HL-60 (cell line): ENCODE results near the gene TMEM266.

Experiments
- GABPA ChIP-seq: IDR thresholded peaks from 2 replicates; pipeline ENCODE4 v1.6.1; 2012; ENCODE audit warnings: low read depth
- POLR2AphosphoS5 ChIP-seq: IDR thresholded peaks from 2 replicates; pipeline ENCODE4 v1.6.1; 2012; ENCODE audit warnings: low read depth
- TF ChIP-seq, protein P1 (sequence below): IDR thresholded peaks from one replicate; pipeline ENCODE4 v1.5.1; 2011; ENCODE audit warnings: low read length, control low read depth, inconsistent platforms; ENCODE audit not compliant: insufficient read depth
- TF ChIP-seq, protein P2 (sequence below): IDR thresholded peaks from 2 replicates; pipeline ENCODE4 v1.6.1; 2012; ENCODE audit warnings: low read depth; ENCODE audit not compliant: insufficient replicate concordance

DNA sequence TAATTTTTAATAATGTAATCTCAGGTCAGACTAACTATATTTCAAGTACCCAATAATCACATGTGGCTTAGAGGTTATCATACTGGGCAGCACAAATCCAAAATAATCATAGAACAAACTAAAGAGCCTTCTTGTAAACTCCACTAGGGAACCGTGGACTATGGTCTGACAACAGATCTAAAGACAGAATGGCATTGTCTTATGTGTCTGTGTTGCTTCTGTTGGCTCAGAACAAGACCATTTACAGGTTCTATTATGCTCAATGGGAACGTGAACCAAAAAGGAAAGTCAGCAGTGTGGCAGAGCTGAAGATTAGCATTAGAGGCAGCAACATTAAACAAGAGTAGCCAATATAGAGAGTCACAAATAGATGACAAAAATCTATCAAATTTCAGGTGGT, 176.6 kb downstream of the TMEM266 start:
- TF ChIP-seq, protein P1, sequence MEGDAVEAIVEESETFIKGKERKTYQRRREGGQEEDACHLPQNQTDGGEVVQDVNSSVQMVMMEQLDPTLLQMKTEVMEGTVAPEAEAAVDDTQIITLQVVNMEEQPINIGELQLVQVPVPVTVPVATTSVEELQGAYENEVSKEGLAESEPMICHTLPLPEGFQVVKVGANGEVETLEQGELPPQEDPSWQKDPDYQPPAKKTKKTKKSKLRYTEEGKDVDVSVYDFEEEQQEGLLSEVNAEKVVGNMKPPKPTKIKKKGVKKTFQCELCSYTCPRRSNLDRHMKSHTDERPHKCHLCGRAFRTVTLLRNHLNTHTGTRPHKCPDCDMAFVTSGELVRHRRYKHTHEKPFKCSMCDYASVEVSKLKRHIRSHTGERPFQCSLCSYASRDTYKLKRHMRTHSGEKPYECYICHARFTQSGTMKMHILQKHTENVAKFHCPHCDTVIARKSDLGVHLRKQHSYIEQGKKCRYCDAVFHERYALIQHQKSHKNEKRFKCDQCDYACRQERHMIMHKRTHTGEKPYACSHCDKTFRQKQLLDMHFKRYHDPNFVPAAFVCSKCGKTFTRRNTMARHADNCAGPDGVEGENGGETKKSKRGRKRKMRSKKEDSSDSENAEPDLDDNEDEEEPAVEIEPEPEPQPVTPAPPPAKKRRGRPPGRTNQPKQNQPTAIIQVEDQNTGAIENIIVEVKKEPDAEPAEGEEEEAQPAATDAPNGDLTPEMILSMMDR = no peak
- TF ChIP-seq POLR2AphosphoS5 (no peak), GABPA (no peak)
- TF ChIP-seq, protein P2, sequence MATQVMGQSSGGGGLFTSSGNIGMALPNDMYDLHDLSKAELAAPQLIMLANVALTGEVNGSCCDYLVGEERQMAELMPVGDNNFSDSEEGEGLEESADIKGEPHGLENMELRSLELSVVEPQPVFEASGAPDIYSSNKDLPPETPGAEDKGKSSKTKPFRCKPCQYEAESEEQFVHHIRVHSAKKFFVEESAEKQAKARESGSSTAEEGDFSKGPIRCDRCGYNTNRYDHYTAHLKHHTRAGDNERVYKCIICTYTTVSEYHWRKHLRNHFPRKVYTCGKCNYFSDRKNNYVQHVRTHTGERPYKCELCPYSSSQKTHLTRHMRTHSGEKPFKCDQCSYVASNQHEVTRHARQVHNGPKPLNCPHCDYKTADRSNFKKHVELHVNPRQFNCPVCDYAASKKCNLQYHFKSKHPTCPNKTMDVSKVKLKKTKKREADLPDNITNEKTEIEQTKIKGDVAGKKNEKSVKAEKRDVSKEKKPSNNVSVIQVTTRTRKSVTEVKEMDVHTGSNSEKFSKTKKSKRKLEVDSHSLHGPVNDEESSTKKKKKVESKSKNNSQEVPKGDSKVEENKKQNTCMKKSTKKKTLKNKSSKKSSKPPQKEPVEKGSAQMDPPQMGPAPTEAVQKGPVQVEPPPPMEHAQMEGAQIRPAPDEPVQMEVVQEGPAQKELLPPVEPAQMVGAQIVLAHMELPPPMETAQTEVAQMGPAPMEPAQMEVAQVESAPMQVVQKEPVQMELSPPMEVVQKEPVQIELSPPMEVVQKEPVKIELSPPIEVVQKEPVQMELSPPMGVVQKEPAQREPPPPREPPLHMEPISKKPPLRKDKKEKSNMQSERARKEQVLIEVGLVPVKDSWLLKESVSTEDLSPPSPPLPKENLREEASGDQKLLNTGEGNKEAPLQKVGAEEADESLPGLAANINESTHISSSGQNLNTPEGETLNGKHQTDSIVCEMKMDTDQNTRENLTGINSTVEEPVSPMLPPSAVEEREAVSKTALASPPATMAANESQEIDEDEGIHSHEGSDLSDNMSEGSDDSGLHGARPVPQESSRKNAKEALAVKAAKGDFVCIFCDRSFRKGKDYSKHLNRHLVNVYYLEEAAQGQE = no peak
